A673 (cell line): ENCODE data around the gene ANXA4.

Source experiments
- CTCF ChIP-seq: fragments of 300-800, 200-600 bp; sonication (generic); conservative IDR thresholded peaks from 2 replicates; pipeline ENCODE4 v1.5.1; 2017; ENCODE audit warnings: low read depth, mild to moderate bottlenecking, antibody characterized with exemption, low read length, moderate library complexity, mixed read lengths
- EZH2 ChIP-seq: fragments of 200-600 bp; sonication (generic); IDR thresholded peaks from 2 replicates; pipeline ENCODE4 v1.6.1; 2017; ENCODE audit warnings: borderline replicate concordance, low read depth, mild to moderate bottlenecking, mixed read lengths, antibody characterized with exemption, low read length; ENCODE audit not compliant: poor library complexity, severe bottlenecking

DNA sequence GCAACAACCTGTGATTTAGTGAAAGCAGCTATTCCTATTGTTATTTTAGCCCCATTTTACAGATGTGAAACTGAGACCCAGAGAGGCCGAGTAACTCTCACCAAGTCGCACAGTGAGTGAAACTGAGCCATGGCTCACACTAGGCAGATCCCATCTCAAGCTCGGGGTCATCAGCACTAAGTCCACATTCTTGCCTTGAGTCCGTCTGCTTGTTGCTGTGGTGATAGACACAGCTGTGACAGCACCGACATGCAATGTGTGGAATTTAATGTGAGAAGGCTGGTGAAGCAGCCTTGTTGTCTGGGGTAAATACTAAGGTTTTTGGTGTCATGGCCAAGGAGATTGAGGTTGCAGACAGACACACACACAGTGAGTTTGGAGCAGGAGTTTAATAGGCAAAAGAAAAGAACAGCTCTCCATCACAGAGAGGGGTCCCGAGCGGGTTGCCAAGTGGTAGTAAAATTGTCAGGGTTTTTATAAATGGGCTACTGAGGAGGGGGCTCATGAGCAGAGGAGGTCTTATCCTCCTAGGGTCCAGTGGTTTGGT, 47.3 kb downstream of the ANXA4 start:
- TF ChIP-seq CTCF (no peak), EZH2 (no peak)
